SK-N-SH treated with all-trans-retinoic acid at 6 μM for 48 hours (cell line): Measurements from ENCODE around the gene OSBPL2.

Experiments used
- ATAC-seq: fragments of 200-7000 bp; cut with Tn5 transposase; 3 replicates; pipeline ENCODE4 v1.9.1; 2020; ENCODE audit warnings: mild to moderate bottlenecking, moderate library complexity
- ARNTL ChIP-seq: fragments of 450-650 bp; formaldehyde crosslinking; IDR thresholded peaks from 2 replicates; pipeline ENCODE4 v1.5.0; 2020; ENCODE audit warnings: low read depth, mild to moderate bottlenecking, moderate library complexity, borderline replicate concordance
- BACH2 ChIP-seq: fragments of 250-450 bp; sonication (Bioruptor Pico); IDR thresholded peaks from 2 replicates; pipeline ENCODE4 v1.9.0; 2021; ENCODE audit warnings: mild to moderate bottlenecking, borderline replicate concordance
- CREB5 ChIP-seq: fragments of 250-450 bp; sonication (Bioruptor Pico); IDR thresholded peaks from 2 replicates; pipeline ENCODE4 v1.5.1; 2020; ENCODE audit warnings: low read depth, mild to moderate bottlenecking, moderate library complexity
- CSDC2 ChIP-seq: fragments of 250-450 bp; sonication (Bioruptor Pico); IDR thresholded peaks from 2 replicates; pipeline ENCODE4 v1.5.0; 2020; ENCODE audit warnings: mild to moderate bottlenecking, moderate library complexity
- CSRNP3 ChIP-seq: fragments of 250-450 bp; sonication (Bioruptor Pico); IDR thresholded peaks from 2 replicates; pipeline ENCODE4 v1.5.1; 2021; ENCODE audit warnings: mild to moderate bottlenecking, moderate library complexity
- ESRRG ChIP-seq: fragments of 250-450 bp; sonication (Bioruptor Pico); IDR thresholded peaks from 2 replicates; pipeline ENCODE4 v1.6.1; 2021; ENCODE audit warnings: mild to moderate bottlenecking
- GLIS3 ChIP-seq: fragments of 250-450 bp; sonication (Bioruptor Pico); IDR thresholded peaks from 2 replicates; pipeline ENCODE4 v1.5.0; 2020; ENCODE audit warnings: mild to moderate bottlenecking, moderate library complexity
- ISL1 ChIP-seq: fragments of 250-450 bp; sonication (Bioruptor Pico); IDR thresholded peaks from 2 replicates; pipeline ENCODE4 v2.1.2; 2022; ENCODE audit warnings: mild to moderate bottlenecking, moderate library complexity
- OSR1 ChIP-seq: fragments of 250-450 bp; sonication (Bioruptor Pico); IDR thresholded peaks from 2 replicates; pipeline ENCODE4 v1.8.0; 2022; ENCODE audit warnings: moderate library complexity, mild to moderate bottlenecking, inconsistent platforms
- PATZ1 ChIP-seq: fragments of 250-450 bp; sonication (Bioruptor Pico); IDR thresholded peaks from 2 replicates; pipeline ENCODE4 v1.8.0; 2020; ENCODE audit warnings: mild to moderate bottlenecking, moderate library complexity, borderline replicate concordance
- PPARA ChIP-seq: fragments of 250-450 bp; sonication (Bioruptor Pico); IDR thresholded peaks from 2 replicates; pipeline ENCODE4 v1.5.0; 2020; ENCODE audit warnings: mild to moderate bottlenecking, borderline replicate concordance
- RARB ChIP-seq: fragments of 250-450 bp; sonication (Bioruptor Pico); IDR thresholded peaks from 2 replicates; pipeline ENCODE4 v1.8.0; 2021; ENCODE audit warnings: mild to moderate bottlenecking, moderate library complexity
- SNAI2 ChIP-seq: fragments of 250-450 bp; sonication (Bioruptor Pico); IDR thresholded peaks from 2 replicates; pipeline ENCODE4 v1.5.0; 2020; ENCODE audit warnings: mild to moderate bottlenecking, moderate library complexity
- TCF4 ChIP-seq: fragments of 250-450 bp; sonication (Bioruptor Pico); IDR thresholded peaks from 2 replicates; pipeline ENCODE4 v1.8.0; 2021; ENCODE audit warnings: mild to moderate bottlenecking, moderate library complexity, borderline replicate concordance
- TOX ChIP-seq: fragments of 250-450 bp; sonication (Bioruptor Pico); IDR thresholded peaks from 2 replicates; pipeline ENCODE4 v1.8.0; 2021; ENCODE audit warnings: mild to moderate bottlenecking, moderate library complexity, borderline replicate concordance
- ZC3H10 ChIP-seq: fragments of 250-450 bp; sonication (Bioruptor Pico); IDR thresholded peaks from 2 replicates; pipeline ENCODE4 v1.5.1; 2021; ENCODE audit warnings: mild to moderate bottlenecking, moderate library complexity
- ZFP3 ChIP-seq: fragments of 250-450 bp; sonication (Bioruptor Pico); IDR thresholded peaks from 2 replicates; pipeline ENCODE4 v1.5.0; 2020; ENCODE audit warnings: mild to moderate bottlenecking, moderate library complexity
- ZFP30 ChIP-seq: fragments of 450-650 bp; formaldehyde crosslinking; IDR thresholded peaks from 2 replicates; pipeline ENCODE4 v1.5.0; 2022; ENCODE audit warnings: mild to moderate bottlenecking, moderate library complexity
- ZNF565 ChIP-seq: fragments of 450-650 bp; formaldehyde crosslinking; conservative IDR thresholded peaks from 2 replicates; pipeline ENCODE4 v1.5.0; 2020; ENCODE audit warnings: low read depth, mild to moderate bottlenecking, moderate library complexity
- ZNF70 ChIP-seq: fragments of 450-650 bp; formaldehyde crosslinking; IDR thresholded peaks from 2 replicates; pipeline ENCODE4 v1.5.0; 2020; ENCODE audit warnings: mild to moderate bottlenecking, moderate library complexity
- ZNF8 ChIP-seq: fragments of 450-650 bp; formaldehyde crosslinking; IDR thresholded peaks from 2 replicates; pipeline ENCODE4 v1.5.0; 2020; ENCODE audit warnings: mild to moderate bottlenecking, moderate library complexity

OSBPL2 gene

GRCh38 chr20:62237801-62238568, at the start of gene OSBPL2:
Gene OSBPL2, plus strand, starts transcription at chr20:62238521. Its CDS starts 17,664 bp downstream, at chr20:62256185.
- peak; percentile 99 for ATAC-seq
- TF ChIP-seq ZNF565 (CRISPR knock-in tag) (no peak), ISL1 (CRISPR knock-in tag) (no peak), SNAI2 (CRISPR knock-in tag) (no peak), PPARA (CRISPR knock-in tag) (no peak), ARNTL (no peak), CREB5 (CRISPR knock-in tag) (no peak), ZNF8 (no peak), TCF4 (CRISPR knock-in tag) (no peak), ESRRG (CRISPR knock-in tag) (no peak), ZNF70 (no peak)

GRCh38 chr20:62190639-62191411, 47.5 kb upstream of the OSBPL2 start:
- no peak for TF ChIP-seq ZNF70
- no peak for TF ChIP-seq GLIS3 (CRISPR knock-in tag)
- no peak for TF ChIP-seq ZC3H10 (CRISPR knock-in tag)
- no peak for TF ChIP-seq ZFP30
- TF ChIP-seq OSR1 (CRISPR knock-in tag) = no peak
- no peak for TF ChIP-seq ZNF8
- TF ChIP-seq TOX (CRISPR knock-in tag) = no peak
- no peak for TF ChIP-seq RARB (CRISPR knock-in tag)
- TF ChIP-seq ESRRG (CRISPR knock-in tag) = no peak
- no peak for TF ChIP-seq PATZ1
- no peak for TF ChIP-seq ISL1 (CRISPR knock-in tag)
- TF ChIP-seq ARNTL = no peak
- TF ChIP-seq CSRNP3 (CRISPR knock-in tag) = no peak
- no peak for ATAC-seq

- no peak for ATAC-seq
- TF ChIP-seq ISL1 (CRISPR knock-in tag) (no peak), CREB5 (CRISPR knock-in tag) (no peak), BACH2 (CRISPR knock-in tag) (no peak), RARB (CRISPR knock-in tag) (no peak), SNAI2 (CRISPR knock-in tag) (no peak), GLIS3 (CRISPR knock-in tag) (no peak), TOX (CRISPR knock-in tag) (no peak), ARNTL (no peak), CSDC2 (no peak), ZFP30 (no peak), CSRNP3 (CRISPR knock-in tag) (no peak), ZFP3 (no peak), ESRRG (CRISPR knock-in tag) (no peak)
Observed at GRCh38 chr20:62191781-62192559, 46.4 kb upstream of the OSBPL2 start.
